Lower leg skin (tissue), 3 donors: ENCODE results near the gene ZNF567.

Experiments
- CTCF ChIP-seq, 3 donors: fragments of 450-650 bp; IDR thresholded peaks; one replicate each; pipeline ENCODE4 v1.5.1; 2016; ENCODE audit warnings: antibody characterized with exemption in 3 of 3, mild to moderate bottlenecking in 3 of 3, moderate library complexity in 2 of 3
- POLR2A ChIP-seq, 2 donors: fragments of 450-650 bp; IDR thresholded peaks; one replicate each; pipeline ENCODE4 v1.6.1; 2016 to 2017; ENCODE audit warnings: antibody characterized with exemption in 2 of 2, mild to moderate bottlenecking in 1 of 2, moderate library complexity in 1 of 2

GRCh38 chr19:36748431-36749275, 61.2 kb downstream of the ZNF567 start:
- TF ChIP-seq CTCF (IDR thresholded peaks at IDR 0.05) = no peak
- TF ChIP-seq POLR2A (IDR thresholded peaks at IDR 0.05) = no peak
